HK-2 (cell line): ENCODE data around the gene TPMT.
"Not testable (repeated sequence)": the region's sequence is repeated elsewhere in the genome, so short reads cannot be mapped to it uniquely, and the experiment has no call there.

Experiments
- DNase-seq: peaks from one replicate; pipeline ENCODE4 v3.0.0-alpha.2; 2018; ENCODE audit not compliant: unreplicated experiment

TPMT gene

GRCh38 chr6:18155864-18156421 lies 1.1 kb upstream of the TPMT start:
- DNase-seq = peak; percentile 69

- DNase-seq = peak; percentile 99
Measured at GRCh38 chr6:18155150-18155863, 430 bp upstream of the TPMT start, which contains the start of gene KDM1B. TSS of gene KDM1B (plus strand) at chr6:18155422. CDS start at chr6:18159896, 4,474 bp downstream.

GRCh38 chr6:18153311-18153703 lies 1.6 kb downstream of the TPMT start:
- no peak for DNase-seq

- DNase-seq = no peak
Measured at GRCh38 chr6:18151801-18152200, 3.1 kb downstream of the TPMT start.

- DNase-seq = not testable (repeated sequence)
Measured at GRCh38 chr6:18151391-18151790, 3.5 kb downstream of the TPMT start.

GRCh38 chr6:18148304-18149025 lies 6.4 kb downstream of the TPMT start:
- DNase-seq = peak; percentile 55

GRCh38 chr6:18147616-18148015 lies 7.3 kb downstream of the TPMT start:
- no peak for DNase-seq

GRCh38 chr6:18147160-18147559 lies 7.7 kb downstream of the TPMT start:
- DNase-seq = no peak

- no peak for DNase-seq
Measured at GRCh38 chr6:18142591-18142861, 12.4 kb downstream of the TPMT start.

GRCh38 chr6:18141805-18142590 lies 12.9 kb downstream of the TPMT start:
- no peak for DNase-seq

GRCh38 chr6:18139935-18140621 lies 14.8 kb downstream of the TPMT start:
- no peak for DNase-seq

GRCh38 chr6:18138906-18139305 lies 16.0 kb downstream of the TPMT start:
- DNase-seq = no peak

GRCh38 chr6:18136260-18136659 lies 18.6 kb downstream of the TPMT start:
- no peak for DNase-seq

- DNase-seq = no peak
Measured at GRCh38 chr6:18135171-18135570, 19.7 kb downstream of the TPMT start.

- no peak for DNase-seq
Measured at GRCh38 chr6:18132346-18132745, 22.5 kb downstream of the TPMT start.

- no peak for DNase-seq
Measured at GRCh38 chr6:18126121-18126520, 28.8 kb downstream of the TPMT start.

- peak; percentile 50 for DNase-seq
Measured at GRCh38 chr6:18122128-18123093, 32.5 kb downstream of the TPMT start, which contains the start of gene NHLRC1. TSS of gene NHLRC1 (minus strand) at chr6:18122677. CDS start at chr6:18122606, 71 bp downstream.

- no peak for DNase-seq
Measured at GRCh38 chr6:18121580-18122127, 33.2 kb downstream of the TPMT start.

- no peak for DNase-seq
Measured at GRCh38 chr6:18119236-18119635, 35.6 kb downstream of the TPMT start.

GRCh38 chr6:18118330-18118729 lies 36.5 kb downstream of the TPMT start:
- no peak for DNase-seq
